Gastrocnemius medialis (tissue), 4 donors: ENCODE data around the gene PYGB.

Experiments
- POLR2A ChIP-seq, 2 donors: fragments of 450-650 bp; IDR thresholded peaks; one replicate each; pipeline ENCODE4 v1.6.1; 2017; ENCODE audit warnings: antibody characterized with exemption in 2 of 2, mild to moderate bottlenecking in 2 of 2, moderate library complexity in 2 of 2
- TF ChIP-seq, protein P1 (sequence below), 5 experiments: fragments of 450-650 bp in 3 of 5; fragments of 200-600 bp in 2 of 5; sonication (generic) in 2 of 5; IDR thresholded peaks in 4 of 5; conservative IDR thresholded peaks in 1 of 5; 1 replicate in 4 of 5; 2 replicates in 1 of 5; pipeline ENCODE4 v1.5.1; 2016 to 2019; ENCODE audit warnings: antibody characterized with exemption in 5 of 5, mild to moderate bottlenecking in 3 of 5, moderate library complexity in 3 of 5

DNA sequence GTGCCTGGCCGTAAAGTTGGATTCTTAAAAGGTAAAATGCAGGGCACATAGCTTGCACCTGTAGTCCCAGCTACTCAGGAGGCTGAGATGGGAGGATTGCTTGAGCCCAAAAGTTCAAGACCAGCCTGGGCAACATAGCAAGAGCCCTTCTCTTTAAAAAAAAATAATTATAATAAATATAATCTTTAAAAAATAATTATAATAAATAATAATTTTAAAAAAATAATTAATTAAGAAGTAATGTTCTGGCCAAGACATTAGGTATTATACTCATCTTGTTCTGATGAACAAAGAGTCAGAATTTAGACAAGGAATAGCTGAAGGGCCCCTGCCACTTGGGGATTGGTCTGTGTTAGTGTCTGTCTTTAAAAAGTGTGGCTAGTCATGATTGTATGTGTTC, 38.5 kb upstream of the PYGB start:
- TF ChIP-seq, protein P1, sequence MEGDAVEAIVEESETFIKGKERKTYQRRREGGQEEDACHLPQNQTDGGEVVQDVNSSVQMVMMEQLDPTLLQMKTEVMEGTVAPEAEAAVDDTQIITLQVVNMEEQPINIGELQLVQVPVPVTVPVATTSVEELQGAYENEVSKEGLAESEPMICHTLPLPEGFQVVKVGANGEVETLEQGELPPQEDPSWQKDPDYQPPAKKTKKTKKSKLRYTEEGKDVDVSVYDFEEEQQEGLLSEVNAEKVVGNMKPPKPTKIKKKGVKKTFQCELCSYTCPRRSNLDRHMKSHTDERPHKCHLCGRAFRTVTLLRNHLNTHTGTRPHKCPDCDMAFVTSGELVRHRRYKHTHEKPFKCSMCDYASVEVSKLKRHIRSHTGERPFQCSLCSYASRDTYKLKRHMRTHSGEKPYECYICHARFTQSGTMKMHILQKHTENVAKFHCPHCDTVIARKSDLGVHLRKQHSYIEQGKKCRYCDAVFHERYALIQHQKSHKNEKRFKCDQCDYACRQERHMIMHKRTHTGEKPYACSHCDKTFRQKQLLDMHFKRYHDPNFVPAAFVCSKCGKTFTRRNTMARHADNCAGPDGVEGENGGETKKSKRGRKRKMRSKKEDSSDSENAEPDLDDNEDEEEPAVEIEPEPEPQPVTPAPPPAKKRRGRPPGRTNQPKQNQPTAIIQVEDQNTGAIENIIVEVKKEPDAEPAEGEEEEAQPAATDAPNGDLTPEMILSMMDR (IDR thresholded peaks at IDR 0.05 in 4 of 5, conservative IDR thresholded peaks at IDR 0.05 in 1 of 5): no peak
- no peak for TF ChIP-seq POLR2A (IDR thresholded peaks at IDR 0.05)
